H9 (cell line): Measurements from ENCODE around the gene CKLF. TPM values are rescaled to one million over a fixed set of nuclear protein-coding genes. Genes with fewer than 3 reads are reported as not detected.

Source experiments
- DNase-seq: peaks from one replicate; pipeline ENCODE4 v3.0.0-alpha.2; 2017
- H2AFZ ChIP-seq: one replicate; pipeline ENCODE4 v1.6.1; 2013; ENCODE audit warnings: mild to moderate bottlenecking, low read length, control low read depth, moderate library complexity
- H2AK5ac ChIP-seq: 2 replicates; pipeline ENCODE4 v1.6.1; 2013; ENCODE audit warnings: low read length, control low read depth, mixed read lengths; ENCODE audit not compliant: insufficient read length
- H2BK120ac ChIP-seq: one replicate; pipeline ENCODE4 v1.6.1; 2013; ENCODE audit warnings: low read depth, mild to moderate bottlenecking, low read length, control low read depth, inconsistent platforms; ENCODE audit not compliant: poor library complexity, severe bottlenecking
- H2BK12ac ChIP-seq: 2 replicates; pipeline ENCODE4 v1.6.1; 2013; ENCODE audit warnings: low read length, control low read depth, mixed read lengths, low read depth; ENCODE audit not compliant: insufficient read length
- H2BK15ac ChIP-seq: 2 replicates; pipeline ENCODE4 v1.6.1; 2013; ENCODE audit warnings: low read depth, low read length, control low read depth
- H2BK20ac ChIP-seq: one replicate; pipeline ENCODE4 v1.6.1; 2013; ENCODE audit warnings: low read depth, mild to moderate bottlenecking, low read length, control low read depth, inconsistent platforms; ENCODE audit not compliant: poor library complexity, severe bottlenecking
- H2BK5ac ChIP-seq: 2 replicates; pipeline ENCODE4 v1.6.1; 2013; ENCODE audit warnings: low read length, control low read depth, mixed read lengths; ENCODE audit not compliant: insufficient read length
- H3K14ac ChIP-seq: 2 replicates; pipeline ENCODE4 v1.6.1; 2013; ENCODE audit warnings: low read length, control low read depth; ENCODE audit not compliant: insufficient read depth
- H3K18ac ChIP-seq: 2 replicates; pipeline ENCODE4 v1.6.1; 2013; ENCODE audit warnings: low read depth, mild to moderate bottlenecking, mixed read lengths, low read length, control low read depth; ENCODE audit not compliant: insufficient read length
- H3K23ac ChIP-seq: 2 replicates; pipeline ENCODE4 v1.6.1; 2013; ENCODE audit warnings: low read length, control low read depth, mixed read lengths, low read depth; ENCODE audit not compliant: insufficient read length
- H3K23me2 ChIP-seq: 2 replicates; pipeline ENCODE4 v1.6.1; 2013; ENCODE audit warnings: low read depth, mild to moderate bottlenecking, mixed read lengths, low read length, control low read depth; ENCODE audit not compliant: insufficient read length, poor library complexity, severe bottlenecking
- H3K27ac ChIP-seq: 2 replicates; pipeline ENCODE4 v1.5.1; 2013; ENCODE audit warnings: low read length, control low read depth, mixed read lengths, low read depth; ENCODE audit not compliant: insufficient read length
- H3K27me3 ChIP-seq: 2 replicates; pipeline ENCODE4 v1.6.1; 2013; ENCODE audit warnings: low read length, control low read depth, inconsistent platforms; ENCODE audit not compliant: insufficient read depth
- H3K4ac ChIP-seq: 2 replicates; pipeline ENCODE4 v1.6.1; 2013; ENCODE audit warnings: low read depth, mild to moderate bottlenecking, control low read depth, inconsistent platforms, low read length, moderate library complexity
- H3K4me1 ChIP-seq: 2 replicates; pipeline ENCODE4 v1.6.1; 2013; ENCODE audit warnings: low read length, control low read depth, inconsistent platforms; ENCODE audit not compliant: insufficient read depth
- H3K4me2 ChIP-seq: 2 replicates; pipeline ENCODE4 v1.6.1; 2013; ENCODE audit warnings: low read length, control low read depth, mixed read lengths; ENCODE audit not compliant: insufficient read length, insufficient read depth
- H3K56ac ChIP-seq: 2 replicates; pipeline ENCODE4 v1.6.1; 2013; ENCODE audit warnings: low read depth, mild to moderate bottlenecking, mixed read lengths, low read length, control low read depth; ENCODE audit not compliant: insufficient read length
- H3K79me1 ChIP-seq: 2 replicates; pipeline ENCODE4 v1.6.1; 2013; ENCODE audit warnings: low read depth, mild to moderate bottlenecking, moderate library complexity, low read length, control low read depth, inconsistent platforms; ENCODE audit not compliant: insufficient read depth, poor library complexity, severe bottlenecking
- H3K79me2 ChIP-seq: 2 replicates; pipeline ENCODE4 v1.6.1; 2013; ENCODE audit warnings: low read length, control low read depth, inconsistent platforms; ENCODE audit not compliant: insufficient read depth
- H3K9ac ChIP-seq: 2 replicates; pipeline ENCODE4 v1.6.1; 2013; ENCODE audit warnings: low read length, control low read depth, mixed read lengths; ENCODE audit not compliant: insufficient read length; ENCODE audit errors: extremely low read depth
- H3K9me3 ChIP-seq: one replicate; pipeline ENCODE4 v1.6.1; 2013; ENCODE audit warnings: low read depth, low read length, inconsistent platforms; ENCODE audit not compliant: control insufficient read depth
- H3T11ph ChIP-seq: one replicate; pipeline ENCODE4 v1.6.1; 2013; ENCODE audit warnings: mild to moderate bottlenecking, low read length, control low read depth, inconsistent platforms
- H4K20me1 ChIP-seq: one replicate; pipeline ENCODE4 v1.6.1; 2013; ENCODE audit not compliant: control insufficient read depth, insufficient read length, insufficient read depth
- H4K5ac ChIP-seq: 2 replicates; pipeline ENCODE4 v1.6.1; 2013; ENCODE audit warnings: low read depth, mild to moderate bottlenecking, mixed read lengths, low read length, control low read depth; ENCODE audit not compliant: insufficient read length
- H4K8ac ChIP-seq: replicated peaks from 2 replicates; pipeline ENCODE4 v1.6.1; 2013; ENCODE audit warnings: low read length, control low read depth, mixed read lengths, low read depth; ENCODE audit not compliant: insufficient read length
- H4K91ac ChIP-seq: 2 replicates; pipeline ENCODE4 v1.6.1; 2013; ENCODE audit warnings: low read depth, mild to moderate bottlenecking, moderate library complexity, mixed read lengths, low read length, control low read depth; ENCODE audit not compliant: insufficient read length
- H3K27ac Mint-ChIP-seq, 3 experiments: 2 replicates in 2 of 3; 3 replicates in 1 of 3; pipeline ENCODE4 v1.8.0; 2020 to 2021; ENCODE audit warnings: mixed read lengths in 3 of 3, mild to moderate bottlenecking in 1 of 3, moderate library complexity in 1 of 3
- H3K27me3 Mint-ChIP-seq: 2 replicates; pipeline ENCODE4 v1.8.0; 2021; ENCODE audit warnings: low read depth, mild to moderate bottlenecking, moderate library complexity, mixed read lengths
- H3K36me3 Mint-ChIP-seq, 3 experiments: 2 replicates in 2 of 3; 3 replicates in 1 of 3; pipeline ENCODE4 v1.8.0; 2020 to 2021; ENCODE audit warnings: low read depth in 3 of 3, mixed read lengths in 3 of 3; ENCODE audit not compliant: insufficient read depth in 1 of 3
- H3K4me1 Mint-ChIP-seq, 2 experiments: 2 replicates each; pipeline ENCODE4 v1.8.0; 2020; ENCODE audit warnings: mixed read lengths in 2 of 2
- H3K4me3 Mint-ChIP-seq, 2 experiments: 2 replicates in 1 of 2; 3 replicates in 1 of 2; pipeline ENCODE4 v1.8.0; 2020 to 2021; ENCODE audit warnings: mild to moderate bottlenecking in 2 of 2, mixed read lengths in 2 of 2, moderate library complexity in 1 of 2
- H3K9me3 Mint-ChIP-seq, 2 experiments: 2 replicates in 1 of 2; 3 replicates in 1 of 2; pipeline ENCODE4 v1.8.0; 2020; ENCODE audit warnings: mild to moderate bottlenecking in 2 of 2, mixed read lengths in 2 of 2, moderate library complexity in 1 of 2
- CTCF ChIP-seq: fragments of 200-600 bp; sonication (generic); conservative IDR thresholded peaks from 3 replicates; pipeline ENCODE4 v1.8.0; 2021; ENCODE audit warnings: antibody characterized with exemption, mild to moderate bottlenecking
- WGBS: extraction: QIAGEN DNeasy Blood & Tissue Kit; methylation state at CpG from one replicate; pipeline ENCODE4 v1.1.7; 2013; ENCODE audit warnings: missing lambda C conversion rate, low lambda C conversion rate, mixed read lengths; ENCODE audit not compliant: insufficient read length; ENCODE audit errors: extremely low coverage; 5-methylcytosine and 5-hydroxymethylcytosine counted together
- total RNA-seq: library from RNA; stranded (reverse); gene quantifications from 2 replicates; pipeline ENCODE4 v1.2.1, GENCODE V29; 2021

CKLF gene
- total RNA-seq, 1 experiment from 2014 or later = 23.1 TPM

DNA sequence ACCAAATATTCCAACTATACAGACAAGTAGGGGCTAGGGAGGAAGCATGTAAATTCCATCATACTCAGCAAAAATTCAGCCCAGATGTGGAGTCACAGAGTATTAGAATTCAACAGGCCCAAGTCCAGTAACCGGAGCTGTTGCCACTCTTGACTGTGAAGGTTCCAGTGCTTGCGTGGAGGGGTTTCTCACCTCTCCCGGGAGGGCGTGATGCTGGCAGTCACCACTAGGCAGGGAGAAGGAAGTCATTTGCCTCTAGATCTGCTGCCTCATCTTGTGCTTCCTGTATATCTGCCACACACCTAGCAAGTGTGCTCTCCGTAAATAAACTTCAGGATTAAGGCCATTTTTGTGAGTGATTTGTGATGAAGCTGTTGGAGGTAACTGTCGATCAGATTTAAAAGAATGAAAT lies 1.0 kb upstream of the CKLF start:
- H3K18ac ChIP-seq = no peak overlapping the region
- H3K27ac ChIP-seq = no peak overlapping the region
- H3K9me3 ChIP-seq = no peaks in the 10 kb centered on the region
- no peak overlapping the region for H2BK120ac ChIP-seq
- Mint-ChIP-seq H3K27ac (no peak overlapping the region), H3K36me3 (peaks cover 2 to 13% (median 4%) of the 10 kb centered on the region in 3 experiments; a peak in 5 of 7 replicates), H3K27me3 (peaks cover 19% of the 10 kb centered on the region), H3K4me3 (peak overlapping the region in 1 of 2 experiments; percentile 33; a peak in 3 of 5 replicates), H3K4me1 (peaks cover 13 to 19% of the 10 kb centered on the region in 2 experiments), H3K9me3 (peaks cover 3 to 5% of the 10 kb centered on the region in 2 experiments; a peak in 2 of 5 replicates)
- no peak overlapping the region for H3K9ac ChIP-seq
- H2AK5ac ChIP-seq = no peak overlapping the region
- H3T11ph ChIP-seq = no peak overlapping the region
- DNase-seq = peak; percentile 71
- no peak overlapping the region for H2BK5ac ChIP-seq
- peaks cover 12% of the 10 kb centered on the region for H3K23me2 ChIP-seq
- peak overlapping the region; percentile 69 for H3K4me2 ChIP-seq
- no peaks in the 10 kb centered on the region; the same call in 1 of the 2 replicates for H3K27me3 ChIP-seq
- no peak overlapping the region for H3K4ac ChIP-seq
- H3K56ac ChIP-seq = no peak overlapping the region
- H4K5ac ChIP-seq = no peak overlapping the region
- no peak overlapping the region for H4K91ac ChIP-seq
- H2BK12ac ChIP-seq = no peak overlapping the region
- no peaks in the 10 kb centered on the region for H3K4me1 ChIP-seq
- TF ChIP-seq CTCF = peak; percentile 55
- no peak overlapping the region for H3K23ac ChIP-seq
- H2BK15ac ChIP-seq = no peak overlapping the region
- no peaks in the 10 kb centered on the region for H4K20me1 ChIP-seq
- H2BK20ac ChIP-seq = no peak overlapping the region
- no peak overlapping the region for H4K8ac ChIP-seq
- H3K79me1 ChIP-seq = no peaks in the 10 kb centered on the region
- no peaks in the 10 kb centered on the region for H3K79me2 ChIP-seq
- no peak overlapping the region for H3K14ac ChIP-seq
- no peak overlapping the region for H2AFZ ChIP-seq
- WGBS = no CpG with 5 or more reads among the region's 6 CpGs
